ENCODE measurements around the gene FAM124B.

GRCh38 chr2:224347176-224348051 is 54.5 kb downstream of the FAM124B start:
- TF ChIP-seq EZH2 (IDR thresholded peaks at IDR 0.05) (no peak), CTCF (IDR thresholded peaks at IDR 0.05) (no peak), EZH2phosphoT487 (IDR thresholded peaks at IDR 0.05) (no peak)
